Measurements from ENCODE around the gene CRTAC1.

The CRTAC1 gene

DNA sequence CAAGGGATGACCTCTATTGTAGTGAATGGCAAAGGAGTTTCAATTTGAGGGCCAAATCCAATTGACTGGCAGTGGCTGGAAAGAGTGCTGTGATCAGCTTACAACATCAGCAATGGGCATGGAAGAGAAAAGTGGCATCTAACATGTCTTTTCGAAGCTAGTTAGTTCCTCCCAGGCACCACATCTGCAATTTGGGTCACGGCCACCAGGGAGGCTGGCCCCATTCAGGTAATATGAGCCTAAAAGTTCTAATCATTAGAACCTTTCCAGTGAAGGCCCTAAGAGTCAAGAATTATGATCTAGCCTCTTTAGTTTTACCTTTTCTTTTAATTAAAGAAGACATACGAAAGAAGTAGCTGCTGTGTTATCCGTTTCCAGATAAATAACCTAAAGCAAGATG lies 17.3 kb downstream of the CRTAC1 start:
- H3K27ac ChIP-seq = no peak overlapping the region
- TF ChIP-seq, protein P1, sequence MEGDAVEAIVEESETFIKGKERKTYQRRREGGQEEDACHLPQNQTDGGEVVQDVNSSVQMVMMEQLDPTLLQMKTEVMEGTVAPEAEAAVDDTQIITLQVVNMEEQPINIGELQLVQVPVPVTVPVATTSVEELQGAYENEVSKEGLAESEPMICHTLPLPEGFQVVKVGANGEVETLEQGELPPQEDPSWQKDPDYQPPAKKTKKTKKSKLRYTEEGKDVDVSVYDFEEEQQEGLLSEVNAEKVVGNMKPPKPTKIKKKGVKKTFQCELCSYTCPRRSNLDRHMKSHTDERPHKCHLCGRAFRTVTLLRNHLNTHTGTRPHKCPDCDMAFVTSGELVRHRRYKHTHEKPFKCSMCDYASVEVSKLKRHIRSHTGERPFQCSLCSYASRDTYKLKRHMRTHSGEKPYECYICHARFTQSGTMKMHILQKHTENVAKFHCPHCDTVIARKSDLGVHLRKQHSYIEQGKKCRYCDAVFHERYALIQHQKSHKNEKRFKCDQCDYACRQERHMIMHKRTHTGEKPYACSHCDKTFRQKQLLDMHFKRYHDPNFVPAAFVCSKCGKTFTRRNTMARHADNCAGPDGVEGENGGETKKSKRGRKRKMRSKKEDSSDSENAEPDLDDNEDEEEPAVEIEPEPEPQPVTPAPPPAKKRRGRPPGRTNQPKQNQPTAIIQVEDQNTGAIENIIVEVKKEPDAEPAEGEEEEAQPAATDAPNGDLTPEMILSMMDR (conservative IDR thresholded peaks at IDR 0.05) = no peak

DNA sequence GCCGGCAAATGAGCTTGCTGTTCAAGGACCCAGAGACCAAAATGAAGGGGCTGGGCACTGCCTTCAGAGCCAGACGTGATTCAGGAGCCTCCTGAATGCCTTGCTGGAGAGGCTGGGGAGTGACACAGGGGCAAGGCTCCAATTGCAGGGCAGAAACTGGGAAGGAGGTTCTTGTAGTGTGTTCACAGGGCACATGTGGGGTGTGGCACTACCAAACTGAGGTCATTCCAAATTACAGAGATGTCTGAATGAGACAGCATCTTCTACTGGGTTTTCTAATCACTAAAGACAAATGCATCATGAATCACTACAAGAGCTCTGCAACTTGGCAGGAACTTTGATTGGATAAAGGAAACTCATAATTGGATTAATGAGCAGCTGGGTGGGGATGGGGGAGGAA lies 17.8 kb downstream of the CRTAC1 start:
- H3K27ac ChIP-seq = no peak overlapping the region
- TF ChIP-seq, protein P1 (conservative IDR thresholded peaks at IDR 0.05) = no peak

DNA sequence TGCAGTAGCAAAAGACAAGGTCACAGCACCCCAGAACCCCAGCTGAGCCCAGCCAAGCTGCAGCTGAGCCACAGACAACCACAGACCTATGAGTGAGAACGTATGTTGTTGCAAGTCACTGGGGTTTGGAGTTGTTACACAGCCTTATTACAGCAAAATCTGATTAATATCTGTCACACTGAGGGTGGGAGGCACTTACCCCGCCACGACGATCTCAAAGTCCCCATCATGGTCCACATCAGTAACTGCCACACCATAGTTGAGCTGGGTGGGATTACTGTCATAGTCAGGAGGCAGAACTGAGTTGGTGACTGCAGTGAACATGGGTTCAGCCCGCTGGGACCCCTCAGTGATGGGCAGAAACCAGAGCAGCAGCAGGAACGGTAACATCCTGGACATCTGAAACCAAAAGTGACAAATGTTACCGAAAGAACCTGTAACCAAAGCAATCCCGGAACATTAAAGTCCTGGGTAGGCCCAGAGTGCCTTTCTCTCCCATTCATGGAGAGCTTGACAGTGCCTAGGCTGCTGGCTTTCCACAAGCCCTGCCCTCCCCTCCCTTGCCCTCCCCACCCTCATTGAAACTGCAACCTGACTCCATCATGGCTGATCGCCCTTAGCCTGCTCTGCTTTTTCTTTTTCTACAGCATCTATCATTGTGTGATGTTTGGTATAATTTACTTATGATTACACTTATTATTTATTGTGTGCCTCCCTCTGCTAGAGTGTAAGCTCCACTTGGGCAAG lies 19.3 kb downstream of the CRTAC1 start:
- TF ChIP-seq, protein P1 (conservative IDR thresholded peaks at IDR 0.05) = no peak
- H3K27ac ChIP-seq = no peak overlapping the region

DNA sequence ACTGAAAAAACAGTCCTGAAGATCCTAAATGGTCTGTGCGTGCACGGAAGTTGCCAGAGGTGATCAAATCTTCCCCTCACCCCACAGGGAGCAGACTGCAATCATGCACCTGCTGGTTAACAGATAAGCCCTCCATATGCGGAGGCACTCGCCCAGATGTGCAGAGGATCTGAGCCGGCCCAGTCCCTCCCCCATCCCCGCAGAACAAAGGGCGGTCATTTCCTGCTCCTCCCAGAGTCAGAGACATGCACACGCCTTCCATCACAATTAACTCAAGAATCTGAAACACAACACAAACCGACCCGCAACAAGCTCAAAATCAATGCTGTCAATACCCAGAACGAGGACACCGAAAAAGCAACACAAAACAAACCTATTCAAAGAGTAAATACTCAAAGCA lies 24.2 kb downstream of the CRTAC1 start:
- H3K27ac ChIP-seq = no peak overlapping the region
- TF ChIP-seq, protein P1 (conservative IDR thresholded peaks at IDR 0.05) = no peak

DNA sequence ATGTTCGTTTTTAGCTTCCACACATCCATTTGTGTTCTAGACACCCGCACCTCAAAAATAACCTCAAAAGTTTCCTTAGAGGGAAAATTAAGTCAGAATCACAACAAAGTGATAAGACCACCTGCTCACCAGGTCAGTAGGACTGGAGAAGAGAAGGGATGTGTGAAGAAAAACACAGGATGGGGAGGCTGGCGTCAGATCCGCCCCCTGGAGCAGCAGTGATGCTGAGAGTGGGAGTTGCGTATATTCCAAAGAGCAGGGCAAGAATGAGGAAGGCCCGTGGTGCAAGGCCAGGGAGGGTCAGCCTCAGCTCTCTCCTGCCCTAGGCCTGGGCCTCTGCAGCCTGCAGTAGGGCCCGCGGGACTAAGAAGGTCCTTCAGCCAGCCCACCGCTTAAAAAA lies 28.7 kb downstream of the CRTAC1 start:
- TF ChIP-seq, protein P1 (conservative IDR thresholded peaks at IDR 0.05) = no peak
- no peak overlapping the region for H3K27ac ChIP-seq

DNA sequence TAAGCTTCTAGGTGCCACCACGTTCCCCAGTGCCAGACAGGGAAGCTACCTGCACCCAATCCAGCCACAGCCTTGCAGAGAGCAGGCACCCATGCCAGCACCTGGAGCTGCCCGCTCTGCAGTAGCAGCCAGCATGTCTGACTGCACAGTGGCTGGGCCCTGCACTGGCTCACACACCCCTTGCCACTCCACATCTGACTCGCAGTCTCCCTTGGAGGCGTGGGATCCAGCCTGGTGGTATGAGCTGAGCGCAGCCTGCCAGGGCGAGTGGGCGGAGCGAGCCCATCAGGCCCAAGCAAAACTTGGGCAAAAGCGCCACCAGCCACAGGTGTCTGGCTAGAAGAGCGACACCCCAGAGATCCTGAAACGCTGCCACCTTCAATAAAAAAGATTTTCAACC lies 30.1 kb downstream of the CRTAC1 start:
- H3K27ac ChIP-seq = no peak overlapping the region
- TF ChIP-seq, protein P1 (conservative IDR thresholded peaks at IDR 0.05) = no peak

DNA sequence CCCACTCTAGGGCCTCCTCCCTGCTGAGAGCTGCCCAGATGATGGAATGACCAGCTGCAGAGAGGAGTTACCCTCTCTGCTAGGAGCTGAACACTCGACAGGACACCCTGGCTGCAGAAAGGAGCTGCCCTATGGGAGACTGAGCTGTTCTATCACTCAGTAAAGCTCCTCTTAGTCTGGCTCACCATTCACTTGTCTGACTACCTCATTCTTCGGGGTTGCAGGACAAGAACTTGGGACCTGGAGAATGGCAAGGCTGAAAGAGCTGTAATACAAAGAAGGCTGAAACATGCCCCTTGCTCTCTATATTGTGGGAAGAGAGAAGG lies 30.5 kb downstream of the CRTAC1 start:
- H3K27ac ChIP-seq = no peak overlapping the region
- TF ChIP-seq, protein P1 (conservative IDR thresholded peaks at IDR 0.05) = no peak
